DOHH2 (cell line): Measurements from ENCODE around the gene PCK2.

ENCODE experiments used
- H3F3A ChIP-seq: fragments of 200-600 bp; sonication (generic), shearing (Covaris generic); 2 replicates; pipeline ENCODE4 v1.6.0; 2016; ENCODE audit warnings: antibody characterized with exemption, mild to moderate bottlenecking; ENCODE audit not compliant: control insufficient read depth, insufficient read depth
- H3K27ac ChIP-seq: fragments of 200-600 bp; sonication (generic); 2 replicates; pipeline ENCODE4 v1.5.1; 2014; ENCODE audit warnings: low read depth, mild to moderate bottlenecking, low read length, moderate library complexity
- H3K27me3 ChIP-seq: fragments of 200-600 bp; sonication (generic); 2 replicates; pipeline ENCODE4 v1.6.1; 2014; ENCODE audit warnings: mild to moderate bottlenecking, low read length, mixed read lengths; ENCODE audit not compliant: control insufficient read depth
- H3K36me3 ChIP-seq: fragments of 200-600 bp; sonication (generic); 2 replicates; pipeline ENCODE4 v1.6.1; 2014; ENCODE audit warnings: mild to moderate bottlenecking, low read length, moderate library complexity, mixed read lengths; ENCODE audit not compliant: control insufficient read depth
- H3K4me1 ChIP-seq: fragments of 200-600 bp; sonication (generic); 2 replicates; pipeline ENCODE4 v1.6.1; 2014; ENCODE audit warnings: mild to moderate bottlenecking, low read length, mixed read lengths; ENCODE audit not compliant: control insufficient read depth
- H3K4me2 ChIP-seq: fragments of 200-600 bp; sonication (generic); 2 replicates; pipeline ENCODE4 v1.6.0; 2014; ENCODE audit warnings: mild to moderate bottlenecking, low read length, moderate library complexity
- H3K4me3 ChIP-seq: fragments of 200-600 bp; sonication (generic); 2 replicates; pipeline ENCODE4 v1.5.1; 2014; ENCODE audit warnings: mild to moderate bottlenecking, low read length, mixed read lengths
- H3K79me2 ChIP-seq: fragments of 200-600 bp; sonication (generic); 2 replicates; pipeline ENCODE4 v1.6.1; 2014; ENCODE audit warnings: mild to moderate bottlenecking, low read length, mixed read lengths; ENCODE audit not compliant: control insufficient read depth
- H3K9me2 ChIP-seq: fragments of 200-600 bp; sonication (generic); replicated peaks from 2 replicates; pipeline ENCODE4 v1.6.1; 2014; ENCODE audit warnings: mild to moderate bottlenecking, low read length, mixed read lengths; ENCODE audit not compliant: control insufficient read depth
- H3K9me3 ChIP-seq: fragments of 200-600 bp; sonication (generic); 2 replicates; pipeline ENCODE4 v1.6.1; 2014; ENCODE audit warnings: antibody characterized with exemption, low read length, mixed read lengths; ENCODE audit not compliant: control insufficient read depth, insufficient read depth
- H4K20me1 ChIP-seq: fragments of 200-600 bp; sonication (generic); 2 replicates; pipeline ENCODE4 v1.6.0; 2014; ENCODE audit warnings: low read depth, mild to moderate bottlenecking, antibody characterized with exemption, low read length, moderate library complexity; ENCODE audit not compliant: control insufficient read depth, insufficient read depth
- EZH2phosphoT487 ChIP-seq: fragments of 200-600 bp; sonication (generic); IDR thresholded peaks from 2 replicates; pipeline ENCODE4 v1.6.1; 2017; ENCODE audit warnings: borderline replicate concordance, mild to moderate bottlenecking, antibody characterized with exemption, low read length, moderate library complexity, mixed read lengths
- TF ChIP-seq, protein P1 (sequence below): fragments of 200-600 bp; sonication (generic); IDR thresholded peaks from one replicate; pipeline ENCODE4 v1.5.1; 2014; ENCODE audit warnings: antibody characterized with exemption, mild to moderate bottlenecking, low read depth, low read length; ENCODE audit not compliant: poor library complexity, severe bottlenecking

PCK2 gene

DNA sequence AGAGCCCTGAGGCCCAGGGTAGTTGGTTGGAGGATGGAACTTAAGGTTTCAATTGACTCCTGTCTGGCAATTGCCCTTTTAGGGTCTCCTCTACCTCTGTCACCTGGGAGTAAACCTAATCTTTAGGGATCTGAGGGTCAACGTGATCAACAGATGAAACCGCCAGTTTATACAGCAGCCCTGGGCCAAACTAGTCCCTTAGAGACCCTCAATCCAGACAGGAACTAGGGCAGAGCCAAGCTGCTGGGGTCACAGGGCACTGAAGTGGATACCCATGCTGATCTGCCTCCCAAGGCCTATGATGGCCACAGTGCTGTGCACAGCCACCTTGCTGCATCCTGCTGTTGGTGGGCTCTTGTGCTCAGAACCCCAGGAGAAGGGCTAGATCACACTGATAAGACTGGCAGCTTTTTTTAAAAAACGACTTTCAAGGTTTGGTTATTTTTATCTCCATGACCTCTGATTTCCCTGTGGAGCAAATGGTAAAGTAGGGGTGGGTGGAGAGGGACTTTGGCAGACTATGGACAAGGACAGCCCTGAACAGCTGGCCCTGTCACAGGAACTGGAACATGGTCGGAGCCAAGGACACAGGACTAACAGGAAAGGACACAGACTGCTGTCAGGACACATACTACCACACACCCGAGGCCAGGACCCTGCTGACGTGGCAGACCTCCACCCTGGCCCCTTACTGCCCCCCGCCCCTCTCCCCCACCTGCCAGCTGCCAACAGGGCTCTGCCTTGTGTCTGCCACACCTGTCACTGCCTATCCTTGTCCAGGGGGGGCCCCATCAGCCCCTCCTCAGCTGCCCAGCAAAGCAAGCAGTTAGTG lies 36.8 kb downstream of the PCK2 start:
- H3K9me2 ChIP-seq: no peaks in the 10 kb centered on the region
- no peak for TF ChIP-seq EZH2phosphoT487
- TF ChIP-seq, protein P1, sequence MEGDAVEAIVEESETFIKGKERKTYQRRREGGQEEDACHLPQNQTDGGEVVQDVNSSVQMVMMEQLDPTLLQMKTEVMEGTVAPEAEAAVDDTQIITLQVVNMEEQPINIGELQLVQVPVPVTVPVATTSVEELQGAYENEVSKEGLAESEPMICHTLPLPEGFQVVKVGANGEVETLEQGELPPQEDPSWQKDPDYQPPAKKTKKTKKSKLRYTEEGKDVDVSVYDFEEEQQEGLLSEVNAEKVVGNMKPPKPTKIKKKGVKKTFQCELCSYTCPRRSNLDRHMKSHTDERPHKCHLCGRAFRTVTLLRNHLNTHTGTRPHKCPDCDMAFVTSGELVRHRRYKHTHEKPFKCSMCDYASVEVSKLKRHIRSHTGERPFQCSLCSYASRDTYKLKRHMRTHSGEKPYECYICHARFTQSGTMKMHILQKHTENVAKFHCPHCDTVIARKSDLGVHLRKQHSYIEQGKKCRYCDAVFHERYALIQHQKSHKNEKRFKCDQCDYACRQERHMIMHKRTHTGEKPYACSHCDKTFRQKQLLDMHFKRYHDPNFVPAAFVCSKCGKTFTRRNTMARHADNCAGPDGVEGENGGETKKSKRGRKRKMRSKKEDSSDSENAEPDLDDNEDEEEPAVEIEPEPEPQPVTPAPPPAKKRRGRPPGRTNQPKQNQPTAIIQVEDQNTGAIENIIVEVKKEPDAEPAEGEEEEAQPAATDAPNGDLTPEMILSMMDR: no peak
- no peak overlapping the region for H3K27ac ChIP-seq
- H3K4me3 ChIP-seq: no peak overlapping the region
- no peaks in the 10 kb centered on the region for H3K36me3 ChIP-seq
- peaks cover 11% of the 10 kb centered on the region for H3F3A ChIP-seq
- no peaks in the 10 kb centered on the region for H3K27me3 ChIP-seq
- H3K79me2 ChIP-seq: no peaks in the 10 kb centered on the region
- no peaks in the 10 kb centered on the region for H4K20me1 ChIP-seq
- no peak overlapping the region for H3K4me2 ChIP-seq
- peaks cover 24% of the 10 kb centered on the region for H3K4me1 ChIP-seq
- H3K9me3 ChIP-seq: no peaks in the 10 kb centered on the region

DNA sequence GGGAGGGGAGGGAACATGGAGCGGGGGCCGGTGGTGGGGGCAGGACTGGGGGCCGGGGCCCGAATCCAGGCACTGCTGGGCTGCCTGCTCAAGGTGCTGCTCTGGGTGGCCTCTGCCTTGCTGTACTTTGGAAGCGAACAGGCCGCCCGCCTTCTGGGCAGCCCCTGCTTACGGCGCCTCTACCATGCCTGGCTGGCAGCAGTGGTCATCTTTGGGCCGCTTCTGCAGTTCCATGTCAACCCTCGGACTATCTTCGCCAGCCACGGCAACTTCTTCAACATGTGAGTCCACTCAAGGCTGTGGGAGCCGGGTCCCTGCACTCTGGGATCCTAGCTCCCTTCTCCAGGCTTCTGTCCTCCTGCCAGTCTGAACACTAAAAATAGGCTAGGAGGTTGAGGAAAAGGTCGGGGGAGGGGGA lies 37.4 kb downstream of the PCK2 start:
- no peaks in the 10 kb centered on the region for H3K9me2 ChIP-seq
- no peak overlapping the region for H3K4me3 ChIP-seq
- no peaks in the 10 kb centered on the region for H3K36me3 ChIP-seq
- peaks cover 4% of the 10 kb centered on the region for H3K79me2 ChIP-seq
- H4K20me1 ChIP-seq: no peaks in the 10 kb centered on the region
- peaks cover 11% of the 10 kb centered on the region for H3F3A ChIP-seq
- TF ChIP-seq EZH2phosphoT487: no peak
- TF ChIP-seq, protein P1: no peak
- H3K9me3 ChIP-seq: no peaks in the 10 kb centered on the region
- no peak overlapping the region for H3K27ac ChIP-seq
- peaks cover 25% of the 10 kb centered on the region for H3K4me1 ChIP-seq
- H3K27me3 ChIP-seq: no peaks in the 10 kb centered on the region
- no peak overlapping the region for H3K4me2 ChIP-seq

DNA sequence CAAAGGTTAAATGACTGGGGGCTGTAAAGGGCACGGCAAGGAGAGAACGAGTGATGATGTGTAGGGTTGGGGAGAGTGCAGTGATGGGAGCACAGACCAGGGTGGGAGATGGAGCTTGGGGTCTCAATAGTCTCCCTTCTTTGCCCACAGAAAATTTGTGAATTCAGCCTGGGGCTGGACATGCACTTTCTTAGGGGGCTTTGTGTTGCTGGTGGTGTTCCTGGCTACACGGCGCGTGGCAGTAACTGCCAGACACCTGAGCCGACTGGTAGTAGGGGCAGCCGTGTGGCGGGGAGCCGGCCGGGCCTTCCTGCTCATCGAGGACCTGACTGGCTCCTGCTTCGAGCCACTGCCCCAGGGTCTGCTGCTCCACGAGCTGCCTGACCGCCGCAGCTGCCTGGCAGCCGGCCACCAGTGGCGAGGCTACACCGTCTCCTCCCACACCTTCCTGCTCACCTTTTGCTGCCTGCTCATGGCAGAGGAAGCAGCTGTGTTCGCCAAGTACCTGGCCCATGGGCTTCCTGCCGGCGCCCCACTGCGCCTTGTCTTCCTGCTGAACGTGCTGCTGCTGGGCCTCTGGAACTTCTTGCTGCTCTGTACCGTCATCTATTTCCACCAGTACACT lies 38.1 kb downstream of the PCK2 start:
- Histone ChIP-seq H3K9me3 (no peaks in the 10 kb centered on the region), H3K27ac (no peak overlapping the region)

More for the DNA sequence above, 38.1 kb downstream of the PCK2 start:
- Histone ChIP-seq H3K36me3 (peaks cover 3% of the 10 kb centered on the region), H3K9me2 (no peaks in the 10 kb centered on the region), H3F3A (peaks cover 9% of the 10 kb centered on the region), H3K4me1 (peaks cover 27% of the 10 kb centered on the region), H3K27me3 (no peaks in the 10 kb centered on the region), H4K20me1 (no peaks in the 10 kb centered on the region), H3K4me2 (no peak overlapping the region), H3K79me2 (peaks cover 11% of the 10 kb centered on the region), H3K4me3 (no peak overlapping the region)
- no peak for TF ChIP-seq EZH2phosphoT487
- TF ChIP-seq, protein P1: no peak
